IMR-90 (cell line): ENCODE measurements around the gene SCAMP1.

Experiments used
- CTCF ChIP-seq: conservative IDR thresholded peaks from 2 replicates; pipeline ENCODE4 v1.5.1; 2012; ENCODE audit warnings: mild to moderate bottlenecking, low read depth, low read length, improper control_type of control experiment
- FOS ChIP-seq: fragments of 150-350 bp; IDR thresholded peaks from 2 replicates; pipeline ENCODE4 v1.6.1; 2016; ENCODE audit warnings: low read depth, low read length
- POLR2A ChIP-seq: IDR thresholded peaks from 2 replicates; pipeline ENCODE4 v1.6.1; 2012; ENCODE audit warnings: mild to moderate bottlenecking, low read depth, low read length
- SMC3 ChIP-seq: fragments of 150-350 bp; IDR thresholded peaks from 2 replicates; pipeline ENCODE4 v1.6.1; 2016; ENCODE audit warnings: low read depth, mild to moderate bottlenecking, antibody characterized with exemption, low read length, moderate library complexity

GRCh38 chr5:78490709-78491485 lies 130.5 kb downstream of the SCAMP1 start:
- no peak for TF ChIP-seq CTCF
- TF ChIP-seq POLR2A, result no peak
- TF ChIP-seq SMC3, result no peak
- no peak for TF ChIP-seq FOS
